Ovary (tissue), 9 donors: Measurements from ENCODE around the gene CLRN2. TPM values are rescaled to one million over a fixed set of nuclear protein-coding genes. Genes with fewer than 3 reads are reported as not detected.
"Not testable (repeated sequence)": the region's sequence is repeated elsewhere in the genome, so short reads cannot be mapped to it uniquely, and the experiment has no call there.

Experiments used
- DNase-seq, 5 donors: peaks; one replicate each; pipeline ENCODE4 v3.0.0-alpha.2; 2019 to 2020
- H3K27ac ChIP-seq, 2 donors: fragments of 200-600 bp; one replicate each; pipeline versions ENCODE4 v1.5.1 to v1.8.0; 2019 to 2022
- H3K27me3 ChIP-seq: fragments of 200-600 bp; one replicate; pipeline ENCODE4 v1.8.0; 2022
- H3K36me3 ChIP-seq: fragments of 200-600 bp; sonication (generic); one replicate; pipeline ENCODE4 v1.5.1; 2019
- H3K4me1 ChIP-seq: one replicate; pipeline ENCODE4 v1.8.1; 2013; ENCODE audit warnings: mild to moderate bottlenecking, moderate library complexity; ENCODE audit not compliant: insufficient read depth
- H3K4me3 ChIP-seq: fragments of 200-600 bp; sonication (generic); one replicate; pipeline ENCODE4 v1.5.1; 2017
- H3K9me3 ChIP-seq, 2 donors: fragments of 200-600 bp in 1 of 2; sonication (generic) in 1 of 2; one replicate each; pipeline versions ENCODE4 v1.5.1 to v1.8.1; 2013 to 2019; ENCODE audit warnings: mild to moderate bottlenecking in 1 of 2, moderate library complexity in 1 of 2
- EP300 ChIP-seq: sonication (generic); formaldehyde crosslinking; IDR thresholded peaks from one replicate; pipeline ENCODE4 v1.6.1; 2017; ENCODE audit warnings: antibody characterized with exemption
- POLR2A ChIP-seq: fragments of 450-650 bp; IDR thresholded peaks from one replicate; pipeline ENCODE4 v1.6.1; 2017; ENCODE audit warnings: antibody characterized with exemption, mild to moderate bottlenecking, moderate library complexity
- WGBS, 3 donors: extraction: QIAGEN DNeasy Blood & Tissue Kit in 1 of 3; methylation state at CpG; one replicate each; pipeline versions ENCODE4 v1.1.5 to v1.1.7; 2013 to 2017; 5-methylcytosine and 5-hydroxymethylcytosine counted together
- intact Hi-C, 4 donors: fragments of 100-400 bp; cut with DNase I; formaldehyde crosslinking; loops; one replicate each; pipeline versions ENCODE4 v1.11.0 to v1.15.1; 2022 to 2023
- polyA plus RNA-seq, 2 donors: library from polyadenylated mRNA; stranded (reverse); fragments of 200-250 nt in 1 of 2; fragments of 350-450 nt in 1 of 2; fragmentation: Illumina TruSeq in 1 of 2; extraction: RNeasy Lipid Tissue Mini Kit (QIAGEN cat#74804) in 1 of 2; gene quantifications; one replicate each; pipeline ENCODE4 v1.2.3, GENCODE V29; 2013 to 2014
- total RNA-seq, 7 donors: library from RNA; depleted of rRNA in 2 of 7; stranded (reverse); fragments of >200 nt in 2 of 7; fragmentation: NEBNext Ultra II Directional in 3 of 7; extraction: Animal tissue kit (Norgen Biotek cat#: 25700) in 3 of 7; gene quantifications; one replicate each; pipeline versions ENCODE4 v1.1.0 to v1.2.4, GENCODE V29; 2016 to 2023
- TF ChIP-seq, protein P1 (sequence below), 3 donors: fragments of 450-650 bp in 2 of 3; fragments of 200-600 bp in 1 of 3; IDR thresholded peaks; one replicate each; pipeline versions ENCODE4 v1.5.1 to v1.8.0; 2016 to 2022; ENCODE audit warnings: antibody characterized with exemption in 3 of 3, mild to moderate bottlenecking in 1 of 3
- donor health status: DM: no; HTN: no; CAD: no; lungs with moderate emphysema.
- donor health status: DM: no; HTN: no; CAD: no.
- donor health status: Bipolar disorder and iron deficiency.
- donor health status: DM: yes; HTN: yes; CAD: no.
- donor health status: DM: no; HTN: no; CAD: no.
- donor health status: DM: yes; HTN: yes; CAD: no.

Gene CLRN2
- total and polyA plus RNA-seq, 9 donors, result not detected

DNA sequence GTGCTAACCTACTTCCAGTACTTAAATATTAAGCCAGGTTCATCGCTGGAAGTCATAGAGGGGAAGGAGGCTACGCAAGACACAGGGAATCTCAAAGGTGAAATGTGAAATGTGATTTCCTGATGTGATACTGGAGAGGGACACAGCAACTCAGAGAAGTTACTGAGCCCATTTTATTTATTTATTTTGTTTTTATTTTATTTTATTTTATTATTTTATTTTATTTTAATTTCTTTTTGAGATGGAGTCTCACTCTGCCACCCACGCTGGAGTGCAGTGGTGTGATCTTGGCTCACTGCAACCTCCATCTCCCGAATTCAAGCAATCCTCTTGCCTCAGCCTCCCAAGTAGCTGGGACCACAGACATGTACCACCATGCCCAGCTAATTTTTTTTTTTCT is 19.7 kb downstream of the CLRN2 start:
- WGBS, 3 donors, result 95 to 96% (median 96%) methylated on average over 4 of the region's 4 CpGs
- TF ChIP-seq, protein P1, sequence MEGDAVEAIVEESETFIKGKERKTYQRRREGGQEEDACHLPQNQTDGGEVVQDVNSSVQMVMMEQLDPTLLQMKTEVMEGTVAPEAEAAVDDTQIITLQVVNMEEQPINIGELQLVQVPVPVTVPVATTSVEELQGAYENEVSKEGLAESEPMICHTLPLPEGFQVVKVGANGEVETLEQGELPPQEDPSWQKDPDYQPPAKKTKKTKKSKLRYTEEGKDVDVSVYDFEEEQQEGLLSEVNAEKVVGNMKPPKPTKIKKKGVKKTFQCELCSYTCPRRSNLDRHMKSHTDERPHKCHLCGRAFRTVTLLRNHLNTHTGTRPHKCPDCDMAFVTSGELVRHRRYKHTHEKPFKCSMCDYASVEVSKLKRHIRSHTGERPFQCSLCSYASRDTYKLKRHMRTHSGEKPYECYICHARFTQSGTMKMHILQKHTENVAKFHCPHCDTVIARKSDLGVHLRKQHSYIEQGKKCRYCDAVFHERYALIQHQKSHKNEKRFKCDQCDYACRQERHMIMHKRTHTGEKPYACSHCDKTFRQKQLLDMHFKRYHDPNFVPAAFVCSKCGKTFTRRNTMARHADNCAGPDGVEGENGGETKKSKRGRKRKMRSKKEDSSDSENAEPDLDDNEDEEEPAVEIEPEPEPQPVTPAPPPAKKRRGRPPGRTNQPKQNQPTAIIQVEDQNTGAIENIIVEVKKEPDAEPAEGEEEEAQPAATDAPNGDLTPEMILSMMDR (IDR thresholded peaks at IDR 0.05), result no peak
- TF ChIP-seq POLR2A (no peak), EP300 (no peak)
- no peak for DNase-seq

DNA sequence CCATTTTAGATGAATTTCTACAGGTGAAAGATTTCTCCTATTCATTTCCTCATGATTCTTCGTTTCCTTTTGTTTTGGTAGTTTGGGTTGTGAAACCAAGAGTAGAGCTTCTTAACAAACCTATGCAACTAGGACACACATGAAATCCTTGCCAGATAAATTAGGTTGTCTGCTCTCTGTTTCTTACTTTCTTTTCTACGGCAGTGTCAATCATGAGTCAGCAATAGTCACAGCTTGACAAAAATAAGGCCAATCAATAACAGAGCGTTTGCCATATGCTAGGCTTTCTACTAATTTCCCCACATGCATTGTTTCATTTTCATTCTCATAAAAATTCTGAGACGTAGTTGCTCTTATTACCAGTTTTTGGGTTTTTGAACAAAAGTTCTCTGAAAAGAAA is 20.3 kb downstream of the CLRN2 start:
- no peak overlapping the region for H3K4me3 ChIP-seq
- TF ChIP-seq EP300 (no peak), POLR2A (no peak)
- TF ChIP-seq, protein P1 (IDR thresholded peaks at IDR 0.05), result no peak
- no peaks in the 10 kb centered on the region for H3K27me3 ChIP-seq
- 86 to 95% (median 91%) methylated on average over 4 of the region's 4 CpGs for WGBS, 3 donors
- no peak for DNase-seq
- H3K36me3 ChIP-seq, result no peaks in the 10 kb centered on the region
- intact Hi-C loops, result no loop called here
- H3K9me3 ChIP-seq, result no peaks in the 10 kb centered on the region
- no peaks in the 10 kb centered on the region for H3K4me1 ChIP-seq
- no peak overlapping the region for H3K27ac ChIP-seq

More for the DNA sequence above, 19.7 kb downstream of the CLRN2 start:
- no peaks in the 10 kb centered on the region for H3K27me3 ChIP-seq
- H3K9me3 ChIP-seq, result no peaks in the 10 kb centered on the region
- no peaks in the 10 kb centered on the region for H3K36me3 ChIP-seq
- H3K4me1 ChIP-seq, result no peaks in the 10 kb centered on the region
- intact Hi-C loops, result no loop called here
- no peak overlapping the region for H3K4me3 ChIP-seq
- H3K27ac ChIP-seq, result no peak overlapping the region

GRCh38 chr4:17535906-17536305 is 20.9 kb downstream of the CLRN2 start:
- no peaks in the 10 kb centered on the region for H3K36me3 ChIP-seq
- no peak overlapping the region for H3K4me3 ChIP-seq
- H3K27ac ChIP-seq, result no peak overlapping the region
- H3K9me3 ChIP-seq, result no peaks in the 10 kb centered on the region
- TF ChIP-seq, protein P1 (IDR thresholded peaks at IDR 0.05), result no peak
- TF ChIP-seq POLR2A (no peak), EP300 (no peak)
- intact Hi-C loops, result no loop called here
- no peak for DNase-seq
- H3K4me1 ChIP-seq, result no peaks in the 10 kb centered on the region
- no peaks in the 10 kb centered on the region for H3K27me3 ChIP-seq
- WGBS, 3 donors, result 68 to 77% (median 73%) methylated on average over 3 of the region's 3 CpGs

DNA sequence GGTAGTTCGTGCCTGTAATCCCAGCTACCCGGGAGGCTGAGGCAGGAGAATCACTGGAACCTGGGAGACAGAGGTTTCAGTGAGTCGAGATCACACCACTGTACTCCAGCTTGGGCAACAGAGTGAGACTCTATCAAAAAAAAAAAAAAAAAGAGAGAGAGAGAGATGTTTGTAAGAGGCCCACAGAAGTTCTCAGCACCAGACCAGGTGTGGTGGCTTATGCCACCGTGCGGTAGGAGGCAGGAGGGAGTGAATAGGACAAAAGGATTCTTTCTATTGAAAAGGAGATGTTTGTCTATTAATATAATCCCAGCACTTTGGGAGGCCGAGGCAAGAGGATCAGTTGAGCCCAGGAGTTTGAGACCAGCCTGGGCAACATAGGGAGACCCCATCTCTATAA is 22.1 kb downstream of the CLRN2 start:
- 87 to 91% (median 88%) methylated on average over 6 of the region's 6 CpGs for WGBS, 3 donors
- H3K4me3 ChIP-seq, H3K27ac ChIP-seq, intact Hi-C loops, H3K27me3 ChIP-seq, H3K4me1 ChIP-seq, H3K9me3 ChIP-seq, DNase-seq, H3K36me3 ChIP-seq: not testable (repeated sequence)

DNA sequence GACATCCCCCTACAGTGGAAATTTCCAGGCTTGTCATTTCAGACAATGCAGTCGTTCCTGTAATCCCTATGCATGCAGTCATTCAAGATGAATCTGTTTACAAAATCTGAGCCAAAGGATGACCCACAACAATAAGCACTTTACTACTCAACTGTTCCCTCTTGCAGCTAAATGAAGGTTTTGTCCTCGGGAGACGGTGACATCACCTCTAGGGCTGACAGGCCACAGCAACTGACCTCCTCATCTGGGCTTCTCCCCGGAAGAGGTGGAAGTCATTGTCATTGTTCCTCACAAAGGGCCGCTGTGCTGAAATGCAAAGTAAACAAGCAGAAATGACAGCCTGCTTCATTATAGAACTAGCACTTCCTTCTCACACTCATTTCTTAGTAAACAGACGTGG is 29.2 kb downstream of the CLRN2 start:
- intact Hi-C loops, result loop anchor here in 2 of 4 donors (10.0 kb wide), 1 partner anchor 1051 kb away; no protein-coding TSS in a partner anchor
- DNase-seq, result no peak
- H3K27ac ChIP-seq, result no peak overlapping the region
- no peaks in the 10 kb centered on the region for H3K9me3 ChIP-seq
- WGBS, 3 donors, result 50 to 56% (median 52%) methylated on average over 6 of the region's 6 CpGs
- H3K27me3 ChIP-seq, result no peaks in the 10 kb centered on the region
- no peak overlapping the region for H3K4me3 ChIP-seq
- TF ChIP-seq POLR2A (no peak), EP300 (no peak)
- TF ChIP-seq, protein P1 (IDR thresholded peaks at IDR 0.05), result no peak
- no peaks in the 10 kb centered on the region for H3K4me1 ChIP-seq
- no peaks in the 10 kb centered on the region for H3K36me3 ChIP-seq
